Measurements from ENCODE around the gene PHF21A. TPM values are rescaled to one million over a fixed set of nuclear protein-coding genes. Genes with fewer than 3 reads are reported as not detected.

The PHF21A gene
- total and polyA plus RNA-seq, 2 of the 8 experiments (the other 6 are each of a cell fraction or from before 2014, with no cell fraction given) = 17.6 to 40.3 TPM

DNA sequence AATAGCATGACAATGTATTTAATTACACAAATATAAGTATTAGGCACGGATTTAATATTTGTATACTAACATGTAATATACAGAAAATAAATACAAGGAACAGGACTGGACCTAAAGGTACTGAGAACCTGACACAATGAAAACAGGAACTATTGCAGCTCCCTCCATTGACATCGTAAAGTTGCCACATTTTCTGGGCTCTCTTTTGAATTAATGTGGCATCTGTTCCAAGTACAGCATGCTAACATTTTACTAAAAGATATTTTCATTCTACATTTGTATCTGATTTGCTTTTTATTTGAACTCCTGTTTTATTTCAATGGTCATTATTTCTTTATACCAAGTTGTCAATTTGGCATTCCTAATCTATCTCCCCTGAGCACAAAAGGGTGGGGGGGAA is 15.3 kb downstream of the PHF21A start (continued):
- TF ChIP-seq, protein P1, sequence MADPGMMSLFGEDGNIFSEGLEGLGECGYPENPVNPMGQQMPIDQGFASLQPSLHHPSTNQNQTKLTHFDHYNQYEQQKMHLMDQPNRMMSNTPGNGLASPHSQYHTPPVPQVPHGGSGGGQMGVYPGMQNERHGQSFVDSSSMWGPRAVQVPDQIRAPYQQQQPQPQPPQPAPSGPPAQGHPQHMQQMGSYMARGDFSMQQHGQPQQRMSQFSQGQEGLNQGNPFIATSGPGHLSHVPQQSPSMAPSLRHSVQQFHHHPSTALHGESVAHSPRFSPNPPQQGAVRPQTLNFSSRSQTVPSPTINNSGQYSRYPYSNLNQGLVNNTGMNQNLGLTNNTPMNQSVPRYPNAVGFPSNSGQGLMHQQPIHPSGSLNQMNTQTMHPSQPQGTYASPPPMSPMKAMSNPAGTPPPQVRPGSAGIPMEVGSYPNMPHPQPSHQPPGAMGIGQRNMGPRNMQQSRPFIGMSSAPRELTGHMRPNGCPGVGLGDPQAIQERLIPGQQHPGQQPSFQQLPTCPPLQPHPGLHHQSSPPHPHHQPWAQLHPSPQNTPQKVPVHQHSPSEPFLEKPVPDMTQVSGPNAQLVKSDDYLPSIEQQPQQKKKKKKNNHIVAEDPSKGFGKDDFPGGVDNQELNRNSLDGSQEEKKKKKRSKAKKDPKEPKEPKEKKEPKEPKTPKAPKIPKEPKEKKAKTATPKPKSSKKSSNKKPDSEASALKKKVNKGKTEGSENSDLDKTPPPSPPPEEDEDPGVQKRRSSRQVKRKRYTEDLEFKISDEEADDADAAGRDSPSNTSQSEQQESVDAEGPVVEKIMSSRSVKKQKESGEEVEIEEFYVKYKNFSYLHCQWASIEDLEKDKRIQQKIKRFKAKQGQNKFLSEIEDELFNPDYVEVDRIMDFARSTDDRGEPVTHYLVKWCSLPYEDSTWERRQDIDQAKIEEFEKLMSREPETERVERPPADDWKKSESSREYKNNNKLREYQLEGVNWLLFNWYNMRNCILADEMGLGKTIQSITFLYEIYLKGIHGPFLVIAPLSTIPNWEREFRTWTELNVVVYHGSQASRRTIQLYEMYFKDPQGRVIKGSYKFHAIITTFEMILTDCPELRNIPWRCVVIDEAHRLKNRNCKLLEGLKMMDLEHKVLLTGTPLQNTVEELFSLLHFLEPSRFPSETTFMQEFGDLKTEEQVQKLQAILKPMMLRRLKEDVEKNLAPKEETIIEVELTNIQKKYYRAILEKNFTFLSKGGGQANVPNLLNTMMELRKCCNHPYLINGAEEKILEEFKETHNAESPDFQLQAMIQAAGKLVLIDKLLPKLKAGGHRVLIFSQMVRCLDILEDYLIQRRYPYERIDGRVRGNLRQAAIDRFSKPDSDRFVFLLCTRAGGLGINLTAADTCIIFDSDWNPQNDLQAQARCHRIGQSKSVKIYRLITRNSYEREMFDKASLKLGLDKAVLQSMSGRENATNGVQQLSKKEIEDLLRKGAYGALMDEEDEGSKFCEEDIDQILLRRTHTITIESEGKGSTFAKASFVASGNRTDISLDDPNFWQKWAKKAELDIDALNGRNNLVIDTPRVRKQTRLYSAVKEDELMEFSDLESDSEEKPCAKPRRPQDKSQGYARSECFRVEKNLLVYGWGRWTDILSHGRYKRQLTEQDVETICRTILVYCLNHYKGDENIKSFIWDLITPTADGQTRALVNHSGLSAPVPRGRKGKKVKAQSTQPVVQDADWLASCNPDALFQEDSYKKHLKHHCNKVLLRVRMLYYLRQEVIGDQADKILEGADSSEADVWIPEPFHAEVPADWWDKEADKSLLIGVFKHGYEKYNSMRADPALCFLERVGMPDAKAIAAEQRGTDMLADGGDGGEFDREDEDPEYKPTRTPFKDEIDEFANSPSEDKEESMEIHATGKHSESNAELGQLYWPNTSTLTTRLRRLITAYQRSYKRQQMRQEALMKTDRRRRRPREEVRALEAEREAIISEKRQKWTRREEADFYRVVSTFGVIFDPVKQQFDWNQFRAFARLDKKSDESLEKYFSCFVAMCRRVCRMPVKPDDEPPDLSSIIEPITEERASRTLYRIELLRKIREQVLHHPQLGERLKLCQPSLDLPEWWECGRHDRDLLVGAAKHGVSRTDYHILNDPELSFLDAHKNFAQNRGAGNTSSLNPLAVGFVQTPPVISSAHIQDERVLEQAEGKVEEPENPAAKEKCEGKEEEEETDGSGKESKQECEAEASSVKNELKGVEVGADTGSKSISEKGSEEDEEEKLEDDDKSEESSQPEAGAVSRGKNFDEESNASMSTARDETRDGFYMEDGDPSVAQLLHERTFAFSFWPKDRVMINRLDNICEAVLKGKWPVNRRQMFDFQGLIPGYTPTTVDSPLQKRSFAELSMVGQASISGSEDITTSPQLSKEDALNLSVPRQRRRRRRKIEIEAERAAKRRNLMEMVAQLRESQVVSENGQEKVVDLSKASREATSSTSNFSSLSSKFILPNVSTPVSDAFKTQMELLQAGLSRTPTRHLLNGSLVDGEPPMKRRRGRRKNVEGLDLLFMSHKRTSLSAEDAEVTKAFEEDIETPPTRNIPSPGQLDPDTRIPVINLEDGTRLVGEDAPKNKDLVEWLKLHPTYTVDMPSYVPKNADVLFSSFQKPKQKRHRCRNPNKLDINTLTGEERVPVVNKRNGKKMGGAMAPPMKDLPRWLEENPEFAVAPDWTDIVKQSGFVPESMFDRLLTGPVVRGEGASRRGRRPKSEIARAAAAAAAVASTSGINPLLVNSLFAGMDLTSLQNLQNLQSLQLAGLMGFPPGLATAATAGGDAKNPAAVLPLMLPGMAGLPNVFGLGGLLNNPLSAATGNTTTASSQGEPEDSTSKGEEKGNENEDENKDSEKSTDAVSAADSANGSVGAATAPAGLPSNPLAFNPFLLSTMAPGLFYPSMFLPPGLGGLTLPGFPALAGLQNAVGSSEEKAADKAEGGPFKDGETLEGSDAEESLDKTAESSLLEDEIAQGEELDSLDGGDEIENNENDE (IDR thresholded peaks at IDR 0.05; ENCODE audit: insufficient replicate concordance, low read length) = no peak
- no peak for TF ChIP-seq TAF1 (IDR thresholded peaks at IDR 0.05; ENCODE audit: low read depth, low read length)
- TF ChIP-seq GABPA (IDR thresholded peaks at IDR 0.05; ENCODE audit: borderline replicate concordance, insufficient read depth, low read length) = no peak
- no peak for TF ChIP-seq SAP30 (IDR thresholded peaks at IDR 0.05; ENCODE audit: insufficient read depth, insufficient replicate concordance, low read length)
- no peak for TF ChIP-seq SP1 (IDR thresholded peaks at IDR 0.05; ENCODE audit: low read depth, low read length)
- TF ChIP-seq KDM1A (IDR thresholded peaks at IDR 0.05; ENCODE audit: borderline replicate concordance, low read length) = no peak
- no peak for TF ChIP-seq CTBP2 (IDR thresholded peaks at IDR 0.05; ENCODE audit: borderline replicate concordance, insufficient read depth, insufficient read length, low read length)
